ENCODE data around the gene OGFOD1.

DNA sequence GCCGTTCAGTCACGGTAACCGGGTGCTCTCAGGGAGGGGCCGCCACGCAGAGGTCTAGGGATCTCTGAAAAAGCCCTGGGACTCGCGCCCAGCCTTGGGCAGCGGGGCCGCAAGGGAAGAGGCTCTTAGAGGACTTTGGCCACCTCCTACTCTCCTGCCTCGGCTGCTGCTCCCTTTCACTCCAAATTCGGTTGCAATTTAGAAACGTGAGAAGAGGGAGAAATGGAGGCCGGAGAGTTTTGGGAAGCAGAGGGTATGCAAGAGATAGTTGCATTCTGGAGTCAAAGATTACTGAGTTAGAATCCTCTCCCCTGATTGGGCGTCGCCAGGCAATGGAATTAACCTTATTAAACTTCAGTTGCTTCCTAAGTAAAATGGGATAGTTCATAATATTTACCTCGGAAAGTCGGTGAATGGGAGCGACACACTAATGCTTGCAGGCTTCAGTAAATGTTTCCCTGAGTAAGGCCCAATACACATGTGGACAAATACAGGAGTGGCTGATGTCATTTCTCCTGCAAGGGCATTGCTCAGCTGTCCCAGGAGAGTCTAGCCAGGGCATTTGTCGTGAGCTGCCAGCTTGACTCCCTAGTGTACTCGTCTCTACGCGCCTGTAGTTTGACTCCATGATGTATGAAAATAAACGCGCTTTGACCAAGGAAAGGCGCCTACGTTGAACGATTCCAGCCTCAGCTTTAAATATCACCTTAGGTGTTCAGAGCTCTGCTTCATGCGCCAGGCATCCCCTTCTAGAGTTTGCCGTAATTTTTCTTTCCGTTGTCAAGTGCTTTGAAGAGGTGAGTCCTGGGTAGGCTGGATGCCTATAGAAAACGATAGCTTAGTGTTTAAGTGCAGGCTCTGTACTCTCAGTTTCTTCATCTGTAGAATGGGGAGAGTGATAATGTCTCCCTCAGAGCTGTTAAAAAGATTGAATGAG, 667 bp downstream of the OGFOD1 start:
- no peak for TF ChIP-seq SIN3A (IDR thresholded peaks at IDR 0.05; ENCODE audit: borderline replicate concordance, insufficient read depth, low read length)
- TF ChIP-seq, protein P1, sequence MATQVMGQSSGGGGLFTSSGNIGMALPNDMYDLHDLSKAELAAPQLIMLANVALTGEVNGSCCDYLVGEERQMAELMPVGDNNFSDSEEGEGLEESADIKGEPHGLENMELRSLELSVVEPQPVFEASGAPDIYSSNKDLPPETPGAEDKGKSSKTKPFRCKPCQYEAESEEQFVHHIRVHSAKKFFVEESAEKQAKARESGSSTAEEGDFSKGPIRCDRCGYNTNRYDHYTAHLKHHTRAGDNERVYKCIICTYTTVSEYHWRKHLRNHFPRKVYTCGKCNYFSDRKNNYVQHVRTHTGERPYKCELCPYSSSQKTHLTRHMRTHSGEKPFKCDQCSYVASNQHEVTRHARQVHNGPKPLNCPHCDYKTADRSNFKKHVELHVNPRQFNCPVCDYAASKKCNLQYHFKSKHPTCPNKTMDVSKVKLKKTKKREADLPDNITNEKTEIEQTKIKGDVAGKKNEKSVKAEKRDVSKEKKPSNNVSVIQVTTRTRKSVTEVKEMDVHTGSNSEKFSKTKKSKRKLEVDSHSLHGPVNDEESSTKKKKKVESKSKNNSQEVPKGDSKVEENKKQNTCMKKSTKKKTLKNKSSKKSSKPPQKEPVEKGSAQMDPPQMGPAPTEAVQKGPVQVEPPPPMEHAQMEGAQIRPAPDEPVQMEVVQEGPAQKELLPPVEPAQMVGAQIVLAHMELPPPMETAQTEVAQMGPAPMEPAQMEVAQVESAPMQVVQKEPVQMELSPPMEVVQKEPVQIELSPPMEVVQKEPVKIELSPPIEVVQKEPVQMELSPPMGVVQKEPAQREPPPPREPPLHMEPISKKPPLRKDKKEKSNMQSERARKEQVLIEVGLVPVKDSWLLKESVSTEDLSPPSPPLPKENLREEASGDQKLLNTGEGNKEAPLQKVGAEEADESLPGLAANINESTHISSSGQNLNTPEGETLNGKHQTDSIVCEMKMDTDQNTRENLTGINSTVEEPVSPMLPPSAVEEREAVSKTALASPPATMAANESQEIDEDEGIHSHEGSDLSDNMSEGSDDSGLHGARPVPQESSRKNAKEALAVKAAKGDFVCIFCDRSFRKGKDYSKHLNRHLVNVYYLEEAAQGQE (IDR thresholded peaks at IDR 0.05; ENCODE audit: insufficient read depth in 1 of 2, low read depth in 2 of 2, low read length in 2 of 2), result no peak

All from PFSK-1 (cell line).